ENCODE measurements around the gene BEND2.

GRCh38 chrX:18174209-18174608 is 46.5 kb downstream of the BEND2 start:
- TF ChIP-seq CTCF (IDR thresholded peaks at IDR 0.05) = no peak
- TF ChIP-seq MXI1 (IDR thresholded peaks at IDR 0.05; ENCODE audit: low read depth, low read length) = no peak
- no peak for TF ChIP-seq EP300 (IDR thresholded peaks at IDR 0.05; ENCODE audit: borderline replicate concordance in 1 of 2, low read depth in 1 of 2, low read length in 1 of 2)

All from SK-N-SH (cell line).